D721Med (cell line): ENCODE data around the gene TEX2.
"Not testable (repeated sequence)": the region's sequence is repeated elsewhere in the genome, so short reads cannot be mapped to it uniquely, and the experiment has no call there.

Experiments
- DNase-seq: peaks from one replicate; pipeline ENCODE4 v3.0.0; 2011; ENCODE audit warnings: low spot score; ENCODE audit not compliant: insufficient read length
- FAIRE-seq: peaks from 2 replicates; lab custom pipeline; 2011; peaks lifted over from hg19 to GRCh38; lab: Jason Lieb, UNC
- TF ChIP-seq, protein P1 (sequence below): IDR thresholded peaks from 2 replicates; pipeline ENCODE4 v1.5.1; 2012; ENCODE audit warnings: mild to moderate bottlenecking, control low read depth; ENCODE audit not compliant: insufficient read depth; ENCODE audit errors: missing control alignments

TEX2 gene

DNA sequence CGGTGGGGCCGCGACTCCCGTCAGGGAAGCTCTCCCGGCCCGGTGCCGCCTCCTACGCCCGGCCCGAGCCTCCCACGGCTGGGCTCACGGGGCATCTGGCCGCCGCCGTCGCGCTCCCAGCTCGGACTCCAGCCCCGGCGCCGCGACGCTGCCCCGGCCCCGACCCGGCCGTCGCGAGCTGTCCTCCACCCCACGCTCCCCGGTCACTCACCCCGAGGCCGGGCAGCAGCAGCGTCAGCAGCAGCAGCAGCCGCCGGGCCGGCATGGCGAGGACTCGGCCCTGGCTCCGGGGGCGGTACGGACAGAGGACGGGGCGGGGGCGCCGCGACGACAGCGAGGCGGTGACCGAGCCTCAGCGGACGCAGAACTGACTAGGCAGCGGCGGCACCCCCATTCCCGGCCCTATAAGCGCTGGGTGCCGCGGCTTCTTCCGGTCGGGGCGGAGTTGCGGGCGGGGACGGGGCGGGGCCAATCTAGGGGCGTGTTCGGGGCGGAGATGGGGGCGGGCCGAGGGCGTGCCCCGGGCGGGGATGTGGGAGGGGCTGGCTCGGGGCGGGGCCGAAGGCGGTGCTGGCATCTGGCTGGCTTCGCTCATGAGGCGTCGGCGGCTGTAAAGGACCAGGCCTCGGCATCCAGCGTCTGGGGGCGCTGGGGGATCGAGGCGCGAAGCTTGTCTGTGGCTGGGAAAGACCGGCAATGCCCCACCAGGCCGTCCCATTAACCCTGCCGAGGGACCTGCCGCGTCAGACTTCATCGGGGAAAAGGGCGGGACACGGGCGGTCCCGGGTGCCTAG, 133.1 kb downstream of the TEX2 start, which contains the start of gene ERN1:
ERN1 (minus strand) TSS at position 380 of the 794 bp plus-strand sequence; CDS start at position 265, 115 bp downstream.
- peak; percentile 92 for DNase-seq
- TF ChIP-seq, protein P1, sequence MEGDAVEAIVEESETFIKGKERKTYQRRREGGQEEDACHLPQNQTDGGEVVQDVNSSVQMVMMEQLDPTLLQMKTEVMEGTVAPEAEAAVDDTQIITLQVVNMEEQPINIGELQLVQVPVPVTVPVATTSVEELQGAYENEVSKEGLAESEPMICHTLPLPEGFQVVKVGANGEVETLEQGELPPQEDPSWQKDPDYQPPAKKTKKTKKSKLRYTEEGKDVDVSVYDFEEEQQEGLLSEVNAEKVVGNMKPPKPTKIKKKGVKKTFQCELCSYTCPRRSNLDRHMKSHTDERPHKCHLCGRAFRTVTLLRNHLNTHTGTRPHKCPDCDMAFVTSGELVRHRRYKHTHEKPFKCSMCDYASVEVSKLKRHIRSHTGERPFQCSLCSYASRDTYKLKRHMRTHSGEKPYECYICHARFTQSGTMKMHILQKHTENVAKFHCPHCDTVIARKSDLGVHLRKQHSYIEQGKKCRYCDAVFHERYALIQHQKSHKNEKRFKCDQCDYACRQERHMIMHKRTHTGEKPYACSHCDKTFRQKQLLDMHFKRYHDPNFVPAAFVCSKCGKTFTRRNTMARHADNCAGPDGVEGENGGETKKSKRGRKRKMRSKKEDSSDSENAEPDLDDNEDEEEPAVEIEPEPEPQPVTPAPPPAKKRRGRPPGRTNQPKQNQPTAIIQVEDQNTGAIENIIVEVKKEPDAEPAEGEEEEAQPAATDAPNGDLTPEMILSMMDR, result peak; percentile 1
- FAIRE-seq, result no peak

DNA sequence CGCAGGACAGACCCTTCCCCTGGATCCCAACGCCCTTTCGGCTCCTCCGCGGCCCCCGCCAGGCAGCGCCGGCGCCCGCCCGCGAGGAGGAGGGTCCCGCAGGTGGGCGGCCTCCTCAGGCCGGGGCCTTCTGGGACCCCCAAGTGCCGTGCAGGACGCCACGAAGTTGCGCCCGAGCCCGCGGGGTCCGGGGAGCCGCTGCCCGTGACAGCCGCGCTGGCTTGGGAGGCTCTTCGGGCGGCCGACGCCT, 133.6 kb downstream of the TEX2 start:
- FAIRE-seq, result no peak
- TF ChIP-seq, protein P1, result no peak
- DNase-seq, result no peak

DNA sequence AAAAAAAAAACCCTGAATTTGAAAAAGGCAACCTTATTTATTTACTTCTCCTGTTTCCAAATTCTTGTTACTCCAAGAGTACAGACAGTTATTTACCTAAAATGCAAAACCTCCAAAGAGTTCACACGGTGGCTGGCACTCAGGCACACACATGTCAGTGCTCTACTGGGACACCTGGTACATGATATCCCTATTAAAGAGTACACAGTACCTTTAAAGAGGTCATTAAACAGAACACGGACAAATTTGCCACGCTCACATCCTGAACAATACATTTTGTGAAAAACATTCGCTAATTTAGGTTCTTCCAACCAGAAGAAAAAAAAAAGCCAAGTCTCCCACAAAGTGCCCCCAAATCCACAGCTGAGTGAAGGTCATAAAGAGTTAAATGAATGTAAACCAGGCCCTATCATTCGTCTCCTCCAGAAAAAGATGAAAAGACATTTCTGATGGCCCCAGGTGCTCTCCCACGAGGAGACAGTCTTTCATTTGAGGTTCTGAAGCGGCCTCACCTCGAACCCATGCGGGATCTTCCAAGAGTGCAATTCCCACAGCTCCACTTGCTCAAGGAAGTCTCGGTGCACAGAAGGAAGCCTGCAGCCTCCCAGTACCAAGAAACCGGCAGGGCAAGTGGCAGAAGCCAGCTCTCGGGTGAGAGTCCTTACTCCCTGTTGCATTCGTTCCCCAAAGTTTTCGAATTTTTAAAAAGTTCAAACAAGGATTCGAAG, 134.1 kb downstream of the TEX2 start:
- DNase-seq (no peak), FAIRE-seq (no peak)
- TF ChIP-seq, protein P1, result no peak

DNA sequence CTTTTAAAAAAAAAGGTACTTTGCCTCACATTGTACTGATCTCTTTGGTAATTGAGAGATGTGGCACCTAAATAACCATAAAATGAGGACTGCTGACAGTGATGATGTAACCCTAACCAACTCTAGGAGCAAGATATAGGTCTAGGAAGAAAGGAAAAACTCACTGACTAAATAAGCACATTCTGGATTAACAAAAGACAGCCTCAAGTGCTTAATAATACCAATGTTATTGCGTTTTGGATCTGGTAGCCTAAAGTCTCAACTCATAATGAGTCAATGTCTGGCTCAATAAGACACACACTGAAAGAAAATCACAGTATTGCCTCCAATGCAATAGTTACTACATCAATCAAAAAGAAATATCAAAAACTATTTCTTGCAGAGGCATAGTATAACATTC, 136.1 kb downstream of the TEX2 start:
- DNase-seq, result no peak
- TF ChIP-seq, protein P1, result no peak
- FAIRE-seq, result no peak

DNA sequence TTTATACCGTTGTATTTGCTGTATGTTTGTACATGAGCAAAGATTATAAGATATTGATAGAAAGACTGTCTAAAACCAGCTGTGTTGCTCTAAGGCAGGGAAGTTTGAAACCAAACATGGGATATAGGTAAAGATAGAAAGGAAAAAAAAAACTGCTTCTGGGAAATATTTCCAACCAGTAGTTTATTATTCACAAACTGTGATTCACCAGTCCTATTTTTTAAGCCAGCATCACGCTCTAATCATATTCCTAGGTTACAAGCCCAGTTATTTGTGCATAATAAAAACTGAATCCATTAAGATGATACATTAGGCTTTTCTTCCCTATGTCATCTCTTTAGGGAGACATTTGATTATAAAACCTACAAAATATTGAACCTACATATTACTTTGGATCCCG, 137.1 kb downstream of the TEX2 start:
- TF ChIP-seq, protein P1, result no peak
- no peak for FAIRE-seq
- DNase-seq, result no peak

DNA sequence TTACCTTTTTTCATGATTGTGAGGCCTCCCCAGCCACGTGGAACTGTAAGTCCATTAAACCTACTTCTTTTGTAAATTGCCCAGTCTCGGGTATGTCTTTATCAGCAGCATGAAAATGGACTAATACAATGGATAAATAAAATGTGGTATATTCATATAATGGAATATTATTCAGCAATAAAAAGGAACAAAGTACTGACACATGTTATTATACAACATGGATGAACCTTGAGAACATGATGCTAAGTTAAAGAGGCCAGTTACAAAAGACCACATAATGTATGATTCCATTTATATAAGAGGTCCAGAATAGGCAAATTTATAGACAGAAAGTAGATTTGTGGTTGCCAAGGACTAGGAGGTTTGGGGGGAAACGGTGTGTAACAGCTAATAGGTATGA, 138.5 kb downstream of the TEX2 start:
- DNase-seq (no peak), FAIRE-seq (no peak)
- TF ChIP-seq, protein P1, result no peak

DNA sequence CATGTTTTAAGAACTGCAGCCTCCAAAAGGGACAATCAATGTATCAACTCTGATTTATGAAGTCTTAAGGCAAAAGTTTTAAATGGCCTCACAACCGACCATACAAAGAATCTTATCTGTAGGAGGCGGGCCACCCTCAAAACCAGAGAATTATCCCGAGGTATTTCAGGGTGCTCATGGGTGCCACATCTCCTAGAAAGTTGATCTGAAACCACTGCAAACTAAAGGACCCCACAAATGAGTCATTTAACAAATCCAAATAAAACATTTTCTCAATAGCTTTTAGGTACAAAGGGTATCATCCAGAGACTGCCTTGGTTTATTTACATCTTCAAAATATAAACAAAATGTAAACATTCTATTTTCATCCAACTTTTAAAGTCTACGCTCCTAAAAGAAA, 139.9 kb downstream of the TEX2 start:
- FAIRE-seq, result no peak
- TF ChIP-seq, protein P1, result no peak

DNA sequence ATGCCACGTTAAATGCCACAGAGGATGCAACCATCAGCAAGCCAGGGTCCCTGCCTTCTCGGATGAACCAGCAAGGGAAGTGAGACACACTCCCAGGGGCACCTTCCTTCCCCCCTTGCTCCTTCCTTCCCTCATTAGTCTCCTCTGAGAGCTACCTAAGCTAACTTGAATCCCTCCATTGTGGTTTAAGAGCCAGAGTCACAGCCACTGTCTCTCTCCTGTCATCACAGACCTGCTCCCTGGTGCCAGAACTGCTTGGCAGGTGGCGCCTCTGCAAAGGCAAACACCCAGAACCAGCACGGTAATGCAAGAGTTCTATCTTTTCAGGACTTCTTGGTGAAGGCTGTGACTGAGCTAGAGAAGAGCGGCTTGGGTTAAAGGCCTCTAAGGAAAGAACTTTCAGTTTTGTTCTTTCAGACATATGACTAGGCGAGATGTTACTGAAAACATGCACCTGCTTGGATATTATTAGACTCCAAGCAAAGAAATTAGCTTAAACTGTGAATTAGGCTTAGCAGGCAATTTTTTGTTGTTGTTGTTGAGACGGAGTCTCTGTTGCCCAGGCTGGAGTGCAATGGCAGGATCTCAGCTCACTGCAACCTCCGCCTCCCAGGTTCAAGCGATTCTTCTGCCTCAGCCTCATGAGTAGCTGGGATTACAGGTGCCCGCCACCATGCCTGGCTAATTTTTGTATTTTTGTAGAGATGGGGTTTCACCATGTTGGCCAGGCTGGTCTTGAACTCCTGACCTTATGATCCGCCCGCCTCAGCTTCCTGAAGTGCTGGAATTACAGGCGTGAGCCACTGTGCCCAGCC, 141.9 kb downstream of the TEX2 start:
- not testable (repeated sequence) for FAIRE-seq, DNase-seq

More for the DNA sequence above, 139.9 kb downstream of the TEX2 start:
- DNase-seq, result no peak
